ENCODE measurements around the gene IFIT3. TPM values are rescaled to one million over a fixed set of nuclear protein-coding genes. Genes with fewer than 3 reads are reported as not detected.

IFIT3 gene
- total RNA-seq, 1 experiment from 2014 or later: 0.55 TPM

DNA sequence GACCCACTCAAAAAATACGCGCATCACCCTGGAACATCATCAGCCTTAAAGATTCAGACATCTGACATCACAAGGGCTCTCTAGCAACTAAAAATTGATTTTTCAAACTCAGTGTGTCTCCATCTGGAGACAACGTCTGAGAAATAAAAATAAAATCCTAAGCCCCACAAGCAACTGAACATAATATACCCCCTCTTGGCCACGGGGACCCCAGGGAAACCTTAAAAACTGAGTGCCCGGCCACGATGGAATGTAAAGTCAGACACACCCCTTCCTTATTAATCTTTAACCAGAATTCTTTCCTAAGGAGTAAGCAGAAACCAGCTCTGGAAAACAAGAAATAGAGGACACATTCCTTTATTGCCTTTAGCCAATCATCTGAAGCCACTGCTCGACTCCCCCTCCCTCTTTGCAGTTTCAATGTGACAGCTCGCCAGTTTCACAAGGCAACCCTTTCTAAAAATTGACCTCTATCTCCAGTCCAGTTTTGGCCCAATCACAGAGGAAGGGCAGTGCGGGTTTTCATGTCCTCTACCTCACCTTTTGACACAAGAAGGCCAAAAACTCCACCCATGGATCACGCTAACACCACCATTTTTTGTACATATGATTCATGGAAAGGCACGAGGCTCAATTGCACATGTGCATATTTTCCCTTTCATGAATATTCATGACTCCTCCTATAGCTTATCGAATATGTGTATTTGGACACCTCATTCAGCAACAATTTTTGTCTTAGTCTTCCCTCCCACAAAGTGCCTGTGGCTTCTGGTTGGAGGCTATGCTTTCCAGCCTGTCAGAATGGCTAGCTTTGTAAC lies 24.2 kb downstream of the IFIT3 start:
- Histone ChIP-seq H4K5ac (ENCODE audit: insufficient read length, low read depth, low read length) (no peak overlapping the region), H3K9ac (ENCODE audit: extremely low read depth, insufficient read length, low read length) (no peak overlapping the region), H3K9me3 (ENCODE audit: control insufficient read depth, low read depth, low read length) (no peaks in the 10 kb centered on the region), H2BK120ac (ENCODE audit: low read depth, low read length, poor library complexity, severe bottlenecking) (no peak overlapping the region), H3K56ac (ENCODE audit: insufficient read length, low read depth, low read length) (no peak overlapping the region), H4K8ac (replicated peaks; ENCODE audit: insufficient read length, low read depth, low read length) (no peak overlapping the region), H3K18ac (ENCODE audit: insufficient read length, low read depth, low read length) (no peak overlapping the region), H3K23ac (ENCODE audit: insufficient read length, low read depth, low read length) (no peak overlapping the region), H4K91ac (ENCODE audit: insufficient read length, low read depth, low read length) (no peak overlapping the region), H3K27ac (ENCODE audit: insufficient read length, low read depth, low read length) (no peak overlapping the region), H2AFZ (ENCODE audit: low read length) (no peak overlapping the region), H3K79me2 (ENCODE audit: insufficient read depth, low read length) (no peaks in the 10 kb centered on the region), H3T11ph (ENCODE audit: low read length) (no peak overlapping the region), H3K4me2 (ENCODE audit: insufficient read depth, insufficient read length, low read length) (no peak overlapping the region), H3K23me2 (ENCODE audit: insufficient read length, low read depth, low read length, poor library complexity, severe bottlenecking) (no peaks in the 10 kb centered on the region), H3K79me1 (ENCODE audit: insufficient read depth, low read depth, low read length, poor library complexity, severe bottlenecking) (no peaks in the 10 kb centered on the region), H3K14ac (ENCODE audit: insufficient read depth, low read length) (no peak overlapping the region), H2BK15ac (ENCODE audit: low read depth, low read length) (no peak overlapping the region), H3K4ac (ENCODE audit: low read depth, low read length) (no peak overlapping the region), H3K27me3 (ENCODE audit: insufficient read depth, low read length) (no peaks in the 10 kb centered on the region), H2AK5ac (ENCODE audit: insufficient read length, low read length) (no peak overlapping the region), H2BK5ac (ENCODE audit: insufficient read length, low read length) (no peak overlapping the region), H2BK20ac (ENCODE audit: low read depth, low read length, poor library complexity, severe bottlenecking) (no peak overlapping the region), H2BK12ac (ENCODE audit: insufficient read length, low read depth, low read length) (no peak overlapping the region), H4K20me1 (ENCODE audit: control insufficient read depth, insufficient read depth, insufficient read length) (no peaks in the 10 kb centered on the region), H3K4me1 (ENCODE audit: insufficient read depth, low read length) (peaks cover 15% of the 10 kb centered on the region; the same call in 1 of the 2 replicates)
- Mint-ChIP-seq H3K36me3 (ENCODE audit: insufficient read depth in 1 of 3, low read depth in 3 of 3) (peaks cover 0 to 10% (median 10%) of the 10 kb centered on the region in 3 experiments; a peak in 5 of 7 replicates), H3K4me3 (no peak overlapping the region), H3K27ac (peak overlapping the region in 2 of 3 experiments; percentile 59 to 83; a peak in 3 of 7 replicates), H3K27me3 (ENCODE audit: low read depth) (no peaks in the 10 kb centered on the region), H3K4me1 (peaks cover 47 to 50% of the 10 kb centered on the region in 2 experiments), H3K9me3 (peaks cover 2 to 12% of the 10 kb centered on the region in 2 experiments; a peak in 3 of 5 replicates)
- TF ChIP-seq, protein P1, sequence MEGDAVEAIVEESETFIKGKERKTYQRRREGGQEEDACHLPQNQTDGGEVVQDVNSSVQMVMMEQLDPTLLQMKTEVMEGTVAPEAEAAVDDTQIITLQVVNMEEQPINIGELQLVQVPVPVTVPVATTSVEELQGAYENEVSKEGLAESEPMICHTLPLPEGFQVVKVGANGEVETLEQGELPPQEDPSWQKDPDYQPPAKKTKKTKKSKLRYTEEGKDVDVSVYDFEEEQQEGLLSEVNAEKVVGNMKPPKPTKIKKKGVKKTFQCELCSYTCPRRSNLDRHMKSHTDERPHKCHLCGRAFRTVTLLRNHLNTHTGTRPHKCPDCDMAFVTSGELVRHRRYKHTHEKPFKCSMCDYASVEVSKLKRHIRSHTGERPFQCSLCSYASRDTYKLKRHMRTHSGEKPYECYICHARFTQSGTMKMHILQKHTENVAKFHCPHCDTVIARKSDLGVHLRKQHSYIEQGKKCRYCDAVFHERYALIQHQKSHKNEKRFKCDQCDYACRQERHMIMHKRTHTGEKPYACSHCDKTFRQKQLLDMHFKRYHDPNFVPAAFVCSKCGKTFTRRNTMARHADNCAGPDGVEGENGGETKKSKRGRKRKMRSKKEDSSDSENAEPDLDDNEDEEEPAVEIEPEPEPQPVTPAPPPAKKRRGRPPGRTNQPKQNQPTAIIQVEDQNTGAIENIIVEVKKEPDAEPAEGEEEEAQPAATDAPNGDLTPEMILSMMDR (conservative IDR thresholded peaks at IDR 0.05): no peak
- WGBS (ENCODE audit: extremely low coverage, insufficient read length, low lambda C conversion rate): no CpG with 5 or more reads among the region's 12 CpGs
- DNase-seq: no peak

Measured in H9 (cell line).